HepG2 (cell line): Measurements from ENCODE around the gene CHKA. TPM values are rescaled to one million over a fixed set of nuclear protein-coding genes. Genes with fewer than 3 reads are reported as not detected.
A peak's percentile ranks its signal among the peaks of the same experiment; 100 is the strongest.

Experiments used
- AGO1 ChIP-seq: fragments of 200-400 bp; formaldehyde crosslinking; IDR thresholded peaks from 2 replicates; pipeline ENCODE4 v1.6.1; 2017; ENCODE audit warnings: mild to moderate bottlenecking, low read depth, low read length, moderate library complexity; ENCODE audit not compliant: poor library complexity, severe bottlenecking
- AKAP8 ChIP-seq: sonication (generic); formaldehyde crosslinking; IDR thresholded peaks from 2 replicates; pipeline ENCODE4 v1.5.1; 2020; ENCODE audit warnings: mild to moderate bottlenecking, missing genetic modification reagents
- CEBPB ChIP-seq: IDR thresholded peaks from 2 replicates; pipeline ENCODE4 v1.6.1; 2011; ENCODE audit warnings: low read depth, low read length, improper control_type of control experiment, borderline replicate concordance
- CERS6 ChIP-seq: sonication (generic); formaldehyde crosslinking; IDR thresholded peaks from 2 replicates; pipeline ENCODE4 v1.5.0; 2020; ENCODE audit warnings: missing genetic modification reagents
- DMAP1 ChIP-seq: IDR thresholded peaks from 2 replicates; pipeline ENCODE4 v1.6.1; 2016
- EP300 ChIP-seq, 3 experiments: sonication (generic) in 1 of 3; formaldehyde crosslinking in 1 of 3; IDR thresholded peaks; 2 replicates each; pipeline versions ENCODE4 v1.5.1 to v1.6.1; 2011 to 2020; ENCODE audit warnings: low read depth in 2 of 3, low read length in 2 of 3, borderline replicate concordance in 1 of 3, improper control_type of control experiment in 1 of 3, mild to moderate bottlenecking in 1 of 3, missing genetic modification reagents in 1 of 3, moderate library complexity in 1 of 3
- FIP1L1 ChIP-seq: fragments of 200-400 bp; formaldehyde crosslinking; IDR thresholded peaks from 2 replicates; pipeline ENCODE4 v1.6.1; 2018; ENCODE audit warnings: low read depth, mild to moderate bottlenecking, low read length, moderate library complexity, borderline replicate concordance; ENCODE audit not compliant: insufficient read depth
- GPBP1L1 ChIP-seq: sonication (generic); formaldehyde crosslinking; IDR thresholded peaks from 2 replicates; pipeline ENCODE4 v1.5.0; 2020; ENCODE audit warnings: mild to moderate bottlenecking, missing genetic modification reagents
- KDM5A ChIP-seq: fragments of 200-600 bp; sonication (generic); IDR thresholded peaks from 2 replicates; pipeline ENCODE4 v1.7.0; 2018; ENCODE audit warnings: antibody characterized with exemption, mild to moderate bottlenecking, low read length, borderline replicate concordance
- KLF9 ChIP-seq: IDR thresholded peaks from 2 replicates; pipeline ENCODE4 v1.6.1; 2016; ENCODE audit warnings: low read depth
- LRRFIP1 ChIP-seq: sonication (generic); formaldehyde crosslinking; conservative IDR thresholded peaks from 2 replicates; pipeline ENCODE4 v1.4.0; 2020; ENCODE audit warnings: missing genetic modification reagents
- RNF2 ChIP-seq: fragments of 450-650 bp; conservative IDR thresholded peaks from 2 replicates; pipeline ENCODE4 v1.6.1; 2016; ENCODE audit warnings: low read depth
- SKIL ChIP-seq: sonication (generic); formaldehyde crosslinking; IDR thresholded peaks from 2 replicates; pipeline ENCODE4 v1.8.0; 2022; ENCODE audit warnings: missing genetic modification reagents, mild to moderate bottlenecking, moderate library complexity, borderline replicate concordance
- TOPORS ChIP-seq: sonication (generic); formaldehyde crosslinking; IDR thresholded peaks from 2 replicates; pipeline ENCODE4 v1.8.0; 2023; ENCODE audit warnings: mild to moderate bottlenecking, missing genetic modification reagents
- UBTF ChIP-seq: sonication (generic); formaldehyde crosslinking; IDR thresholded peaks from 2 replicates; pipeline ENCODE4 v1.4.0; 2020; ENCODE audit warnings: mild to moderate bottlenecking, missing genetic modification reagents
- ZFP36L2 ChIP-seq: sonication (generic); formaldehyde crosslinking; IDR thresholded peaks from 2 replicates; pipeline ENCODE4 v1.4.0; 2020; ENCODE audit warnings: missing genetic modification reagents
- ZNF335 ChIP-seq: sonication (generic); formaldehyde crosslinking; IDR thresholded peaks from 2 replicates; pipeline ENCODE4 v1.4.0; 2020; ENCODE audit warnings: missing genetic modification reagents
- ZNF704 ChIP-seq: sonication (generic); formaldehyde crosslinking; IDR thresholded peaks from 2 replicates; pipeline ENCODE4 v1.8.1; 2023; ENCODE audit warnings: mild to moderate bottlenecking, inconsistent platforms, moderate library complexity, missing genetic modification reagents, borderline replicate concordance
- polyA plus RNA-seq, 8 experiments: library from polyadenylated mRNA; depleted of rRNA in 3 of 8; stranded (reverse) in 7 of 8; unstranded in 1 of 8; fragments of >200 nt; fragmentation: Illumina TruSeq in 4 of 8; extraction: Trizol in 4 of 8; gene quantifications; 2 replicates each; pipeline versions ENCODE4 v1.2.1 to v1.2.3, GENCODE V29; 2011 to 2016; ENCODE audit warnings: low read depth in 4 of 8, missing spikeins in 1 of 8, mixed read lengths in 1 of 8; ENCODE audit not compliant: insufficient read depth in 1 of 8
- total RNA-seq, 5 experiments: library from RNA; depleted of rRNA; stranded (reverse); fragments of >200 nt; fragmentation: Illumina TruSeq; extraction: Trizol; gene quantifications; 2 replicates each; pipeline ENCODE4 v1.2.3, GENCODE V29; 2016; ENCODE audit warnings: low read depth in 1 of 5

Gene CHKA
- total and polyA plus RNA-seq, 2 of the 13 experiments (the other 11 are each of a cell fraction or from before 2014, with no cell fraction given) = 71.6 to 92.7 TPM

GRCh38 chr11:68038226-68038717, 82.9 kb downstream of the CHKA start (continued):
- TF ChIP-seq SKIL (CRISPR knock-in tag) = peak; percentile 95
- no peak; the same call in 1 of the 2 replicates for TF ChIP-seq KDM5A
- TF ChIP-seq RNF2 = no peak
- no peak for TF ChIP-seq GPBP1L1
- TF ChIP-seq EP300 (IDR thresholded peaks at IDR 0.05; ENCODE audit: low read depth in 2 of 2, low read length in 2 of 2) = peak; percentile 71 to 72; a peak in 3 of 4 replicates
- TF ChIP-seq EP300 (CRISPR knock-in tag; IDR thresholded peaks at IDR 0.05; ENCODE audit: borderline replicate concordance) = peak; percentile 76; the same call in 1 of the 2 replicates
- 0 out of 2 replicates have a peak, but pooled peaks have one; percentile 25 for TF ChIP-seq TOPORS (CRISPR knock-in tag)
- TF ChIP-seq DMAP1 (CRISPR knock-in tag) = peak; percentile 87
- TF ChIP-seq AGO1 = peak; percentile 92
- TF ChIP-seq CERS6 (CRISPR knock-in tag) = no peak
- TF ChIP-seq UBTF (CRISPR knock-in tag) = peak; percentile 95
- peak; percentile 60; the same call in 1 of the 2 replicates for TF ChIP-seq KLF9 (CRISPR knock-in tag)
- peak; percentile 97 for TF ChIP-seq AKAP8 (CRISPR knock-in tag)
- TF ChIP-seq ZNF335 (CRISPR knock-in tag) = peak; percentile 81; the same call in 1 of the 2 replicates
- TF ChIP-seq CEBPB = no peak
- no peak for TF ChIP-seq FIP1L1
- 0 out of 2 replicates have a peak, but pooled peaks have one; percentile 55 for TF ChIP-seq ZNF704
- TF ChIP-seq ZFP36L2 = no peak
- no peak for TF ChIP-seq LRRFIP1
